ENCODE results near the gene CHAD.

DNA sequence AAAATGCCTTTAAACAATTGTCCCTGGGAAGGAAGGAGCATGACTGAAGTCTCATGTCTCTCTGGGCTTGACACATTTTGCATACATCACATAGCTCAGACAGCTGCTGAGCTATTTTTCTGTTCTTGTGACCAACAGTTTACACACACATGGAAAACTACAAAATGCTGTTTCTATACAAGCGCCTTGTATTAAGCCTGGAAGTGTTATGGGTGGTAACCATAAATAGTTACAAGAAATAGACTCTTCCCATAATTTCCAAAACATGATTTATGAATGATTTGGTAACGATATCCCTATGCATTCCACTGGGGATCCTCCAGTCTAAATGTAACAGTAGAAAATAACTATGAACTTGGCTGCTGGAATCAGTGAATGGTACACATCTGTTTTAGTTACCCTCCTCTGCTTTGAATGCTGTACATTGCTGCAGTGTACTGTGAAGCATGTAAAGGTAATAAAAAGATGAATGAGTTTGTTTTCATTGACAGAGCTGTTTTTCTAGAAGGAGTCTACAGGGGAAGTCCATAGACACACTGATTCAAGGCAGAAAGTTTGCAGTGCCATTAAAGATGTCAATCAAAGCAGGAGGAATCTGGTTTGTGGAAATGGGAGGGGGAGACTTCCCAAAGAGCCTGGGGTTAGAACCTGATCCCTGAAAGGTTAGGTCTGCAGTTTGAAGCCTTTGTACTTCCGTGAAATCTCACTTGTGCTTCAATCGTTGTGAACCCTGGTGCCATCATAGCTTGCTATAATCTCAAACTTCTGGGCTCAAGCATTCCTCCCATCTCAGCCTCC lies 37.7 kb downstream of the CHAD start:
- TF ChIP-seq, protein P1, sequence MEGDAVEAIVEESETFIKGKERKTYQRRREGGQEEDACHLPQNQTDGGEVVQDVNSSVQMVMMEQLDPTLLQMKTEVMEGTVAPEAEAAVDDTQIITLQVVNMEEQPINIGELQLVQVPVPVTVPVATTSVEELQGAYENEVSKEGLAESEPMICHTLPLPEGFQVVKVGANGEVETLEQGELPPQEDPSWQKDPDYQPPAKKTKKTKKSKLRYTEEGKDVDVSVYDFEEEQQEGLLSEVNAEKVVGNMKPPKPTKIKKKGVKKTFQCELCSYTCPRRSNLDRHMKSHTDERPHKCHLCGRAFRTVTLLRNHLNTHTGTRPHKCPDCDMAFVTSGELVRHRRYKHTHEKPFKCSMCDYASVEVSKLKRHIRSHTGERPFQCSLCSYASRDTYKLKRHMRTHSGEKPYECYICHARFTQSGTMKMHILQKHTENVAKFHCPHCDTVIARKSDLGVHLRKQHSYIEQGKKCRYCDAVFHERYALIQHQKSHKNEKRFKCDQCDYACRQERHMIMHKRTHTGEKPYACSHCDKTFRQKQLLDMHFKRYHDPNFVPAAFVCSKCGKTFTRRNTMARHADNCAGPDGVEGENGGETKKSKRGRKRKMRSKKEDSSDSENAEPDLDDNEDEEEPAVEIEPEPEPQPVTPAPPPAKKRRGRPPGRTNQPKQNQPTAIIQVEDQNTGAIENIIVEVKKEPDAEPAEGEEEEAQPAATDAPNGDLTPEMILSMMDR (IDR thresholded peaks at IDR 0.05; ENCODE audit: low read depth, low read length, poor library complexity, severe bottlenecking): no peak
- no peak for TF ChIP-seq EZH2phosphoT487 (IDR thresholded peaks at IDR 0.05; ENCODE audit: borderline replicate concordance, low read length)

Data from DOHH2 (cell line).